Activated CD4-positive, alpha-beta T cell treated with anti-CD3 and anti-CD28 coated beads for 24 hours (primary cell): Measurements from ENCODE around the gene TRAK2.
"Not testable (repeated sequence)": the region's sequence is repeated elsewhere in the genome, so short reads cannot be mapped to it uniquely, and the experiment has no call there.

Experiments
- DNase-seq, 2 donors: peaks; one replicate each; pipeline ENCODE4 v3.0.0-alpha.2; 2020; ENCODE audit warnings: low read depth in 2 of 2

The TRAK2 gene

DNA sequence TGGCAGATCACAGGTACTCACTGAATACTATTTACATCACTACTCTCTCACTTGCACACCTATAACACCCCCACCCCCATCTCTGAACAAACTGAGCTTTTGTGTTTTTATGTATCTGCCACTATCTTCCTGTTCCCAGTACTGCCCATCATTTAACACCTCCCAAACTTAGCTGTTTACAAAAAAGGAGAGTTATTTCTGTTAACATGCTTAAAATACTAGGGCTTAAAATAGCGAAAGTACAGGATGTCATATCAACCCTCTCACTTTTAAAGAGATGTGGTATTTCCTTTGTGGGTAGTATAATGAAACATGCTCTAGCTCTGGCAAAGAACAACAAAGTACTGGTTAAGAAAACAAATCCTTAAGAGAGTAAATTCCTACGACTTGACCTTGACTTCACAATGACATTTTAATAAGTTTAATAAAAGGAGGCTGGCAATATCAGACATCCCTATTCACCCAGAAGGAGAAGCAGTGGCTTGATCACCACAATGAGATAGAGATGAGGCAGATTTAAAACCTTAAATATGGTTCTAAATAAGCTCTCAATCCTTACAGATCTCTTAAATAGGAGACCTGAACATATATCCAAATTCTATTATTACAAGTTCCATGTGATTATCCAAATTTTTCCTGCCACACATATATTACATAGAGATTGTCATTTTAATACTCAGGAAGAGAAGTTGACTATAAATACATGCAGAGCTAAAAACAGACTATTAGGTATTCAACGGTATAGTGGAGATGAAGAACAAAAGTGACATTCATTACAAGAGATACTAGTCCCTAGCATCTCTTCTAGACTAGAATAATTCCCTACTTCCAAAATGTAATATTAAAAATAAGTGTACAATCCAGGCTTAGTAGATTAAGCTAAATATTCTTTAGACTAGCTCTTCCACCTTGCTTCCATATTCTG, 36.9 kb downstream of the TRAK2 start:
- no peak for DNase-seq

DNA sequence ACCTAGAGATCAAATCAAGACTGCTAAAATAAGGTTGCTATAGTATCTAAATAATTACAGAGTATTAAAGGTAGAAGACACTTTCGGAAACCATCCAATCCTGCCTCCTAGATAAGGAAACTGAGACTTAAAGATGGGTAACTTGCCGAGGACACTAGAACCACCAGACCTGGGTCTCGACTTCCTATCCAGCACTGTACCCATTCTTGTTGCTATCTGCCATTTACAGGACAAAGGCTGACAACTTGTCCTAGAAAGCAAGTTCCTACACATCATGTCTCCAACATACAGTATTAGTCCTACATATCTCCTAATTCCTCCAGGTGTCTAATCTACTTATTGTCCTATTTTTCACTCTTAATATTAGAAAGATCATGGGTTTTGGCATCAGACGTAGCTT, 37.7 kb downstream of the TRAK2 start:
- DNase-seq = no peak

DNA sequence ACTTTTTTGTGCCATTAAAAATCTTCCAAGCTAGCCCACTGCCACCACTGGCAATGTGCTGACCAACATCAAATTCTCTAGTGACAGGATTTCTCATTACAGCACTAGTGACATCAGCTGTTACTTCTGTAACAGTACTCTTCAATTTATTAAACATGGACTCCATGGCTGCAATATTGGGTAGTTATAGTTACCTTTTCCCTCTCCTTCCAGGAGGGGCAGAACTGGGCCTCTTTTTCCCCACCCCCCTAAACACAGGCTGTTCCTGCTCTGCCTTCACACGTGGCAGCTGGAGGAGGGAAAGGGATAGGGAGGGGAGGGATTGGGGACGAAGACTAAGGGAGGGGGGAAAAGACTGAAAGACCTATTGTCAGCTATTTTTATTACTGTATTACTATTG, 38.1 kb downstream of the TRAK2 start:
- no peak for DNase-seq

DNA sequence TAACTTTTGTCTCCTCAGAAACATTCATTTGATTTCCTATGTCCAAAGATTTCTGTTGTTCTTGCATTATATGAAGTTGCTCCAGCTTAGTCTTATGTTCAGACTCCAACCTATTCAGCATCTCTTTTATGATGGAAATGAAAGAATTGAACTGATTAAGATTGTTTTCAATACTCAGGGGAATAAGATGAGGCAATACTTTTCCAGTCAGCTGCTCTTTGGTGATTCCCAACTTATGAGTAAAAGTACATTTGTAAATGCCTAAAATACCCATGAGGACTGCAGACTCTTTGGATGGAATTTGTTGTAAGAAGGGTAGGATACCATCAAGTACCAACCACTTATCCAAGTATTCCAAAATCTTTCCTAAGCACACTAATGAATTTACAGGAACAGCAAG, 39.8 kb downstream of the TRAK2 start:
- no peak for DNase-seq

DNA sequence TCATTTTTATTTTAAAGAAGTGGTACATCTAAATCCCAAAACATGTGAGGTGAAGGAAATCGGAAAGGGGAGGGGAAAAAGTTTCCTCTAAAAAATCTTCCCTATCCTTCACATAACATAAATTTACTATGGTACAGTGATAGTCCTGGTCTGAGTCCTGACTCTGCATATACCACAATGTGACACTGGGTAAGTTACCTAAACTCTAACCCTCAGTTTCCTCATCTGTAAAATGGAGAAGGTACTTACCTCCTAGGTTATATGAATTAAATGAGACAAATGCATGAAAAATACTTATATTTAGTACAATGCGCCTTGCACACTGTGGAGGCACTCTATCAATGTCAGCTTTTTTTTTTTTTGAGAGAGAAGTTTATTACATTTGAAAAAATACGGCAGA, 42.3 kb downstream of the TRAK2 start:
- DNase-seq = no peak

DNA sequence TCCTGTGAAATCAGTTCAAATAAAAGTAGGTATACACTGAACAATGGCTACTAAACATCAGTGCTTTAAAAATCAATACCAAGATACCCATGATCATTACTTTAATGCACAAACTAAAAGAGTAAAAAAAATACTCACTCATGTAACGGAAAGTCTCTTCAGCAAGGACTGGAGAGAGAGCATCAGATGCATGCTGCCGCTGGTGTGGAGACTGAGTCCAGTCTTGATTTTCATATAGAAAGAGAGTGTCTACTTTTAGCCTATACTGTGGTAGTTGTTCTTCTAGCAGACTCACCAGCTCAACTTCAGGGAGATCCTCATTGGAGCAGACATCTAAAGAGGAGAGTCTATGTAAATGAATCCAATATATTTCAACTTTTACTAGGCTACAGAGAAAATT, 44.0 kb downstream of the TRAK2 start:
- DNase-seq = no peak

DNA sequence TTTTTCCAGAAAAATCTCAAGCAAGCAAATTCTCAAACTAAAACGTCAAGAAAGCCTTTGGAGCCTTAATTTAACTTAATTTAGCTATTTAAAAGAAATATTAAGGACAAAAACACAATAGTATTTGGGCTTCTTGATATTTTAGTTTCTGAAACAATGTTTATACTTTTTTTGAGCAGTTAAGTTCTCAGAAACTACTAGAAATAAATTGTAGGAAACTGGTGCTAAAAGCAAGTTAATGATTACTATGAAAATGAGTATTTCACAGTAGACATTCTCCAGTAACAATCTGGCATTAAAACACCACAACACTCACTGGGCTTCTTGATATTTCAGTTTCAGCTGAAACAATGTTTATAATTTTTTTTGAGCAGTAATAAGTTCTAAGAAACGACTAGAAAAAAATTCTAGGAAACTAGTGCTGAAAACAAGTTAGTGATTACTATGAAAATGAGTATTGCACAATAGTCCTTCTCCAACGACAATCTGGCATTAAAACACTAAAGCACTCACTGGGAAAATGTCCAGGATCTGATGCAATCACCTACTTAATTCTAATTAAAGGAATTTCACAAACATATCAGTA, 45.1 kb downstream of the TRAK2 start:
- no peak for DNase-seq

DNA sequence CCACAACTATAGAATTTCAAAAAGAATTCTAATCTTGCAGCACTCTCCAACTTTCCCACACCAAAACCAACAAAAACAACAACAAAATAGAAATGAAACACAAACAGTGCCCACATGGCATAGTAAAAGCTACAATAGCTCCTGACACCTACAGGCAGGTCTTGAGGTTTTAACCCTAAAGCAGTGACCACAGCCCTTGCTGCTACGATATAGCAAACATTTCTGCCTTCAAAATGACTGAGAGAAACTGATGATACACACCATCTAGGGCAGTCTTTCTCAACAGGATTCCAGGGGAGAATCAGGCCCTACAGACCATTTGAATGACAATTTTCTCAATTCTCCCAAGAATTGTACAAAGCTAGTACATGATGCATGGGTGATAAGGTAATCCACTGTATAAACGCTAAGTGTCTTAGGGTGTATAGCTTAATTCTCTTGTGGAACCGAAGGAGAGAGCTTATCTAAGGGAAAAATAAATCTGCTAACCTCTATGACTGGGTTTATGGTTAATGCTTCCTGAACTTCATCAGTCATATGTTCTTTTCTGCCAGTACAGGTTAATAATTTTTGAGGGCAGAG, 46.5 kb downstream of the TRAK2 start:
- DNase-seq = no peak

DNA sequence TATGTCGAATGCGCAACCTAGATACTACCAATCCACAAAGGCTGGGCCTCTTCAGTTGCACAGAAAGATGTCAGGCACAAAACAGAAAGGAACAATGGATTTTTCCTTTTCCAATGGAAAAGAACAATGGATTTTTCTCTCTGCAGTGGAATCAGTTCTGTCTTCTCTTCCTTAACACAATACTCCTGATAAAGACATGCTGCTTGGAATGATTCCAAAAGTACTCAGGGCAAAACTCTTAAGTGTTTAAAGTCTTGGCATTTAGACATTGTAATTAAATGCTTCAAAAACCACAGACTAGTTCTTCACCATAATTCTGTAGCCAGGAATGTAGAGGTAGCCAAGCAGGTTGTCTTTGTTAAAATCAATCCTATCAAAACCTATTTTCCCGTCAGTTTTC, 47.4 kb downstream of the TRAK2 start:
- no peak for DNase-seq

DNA sequence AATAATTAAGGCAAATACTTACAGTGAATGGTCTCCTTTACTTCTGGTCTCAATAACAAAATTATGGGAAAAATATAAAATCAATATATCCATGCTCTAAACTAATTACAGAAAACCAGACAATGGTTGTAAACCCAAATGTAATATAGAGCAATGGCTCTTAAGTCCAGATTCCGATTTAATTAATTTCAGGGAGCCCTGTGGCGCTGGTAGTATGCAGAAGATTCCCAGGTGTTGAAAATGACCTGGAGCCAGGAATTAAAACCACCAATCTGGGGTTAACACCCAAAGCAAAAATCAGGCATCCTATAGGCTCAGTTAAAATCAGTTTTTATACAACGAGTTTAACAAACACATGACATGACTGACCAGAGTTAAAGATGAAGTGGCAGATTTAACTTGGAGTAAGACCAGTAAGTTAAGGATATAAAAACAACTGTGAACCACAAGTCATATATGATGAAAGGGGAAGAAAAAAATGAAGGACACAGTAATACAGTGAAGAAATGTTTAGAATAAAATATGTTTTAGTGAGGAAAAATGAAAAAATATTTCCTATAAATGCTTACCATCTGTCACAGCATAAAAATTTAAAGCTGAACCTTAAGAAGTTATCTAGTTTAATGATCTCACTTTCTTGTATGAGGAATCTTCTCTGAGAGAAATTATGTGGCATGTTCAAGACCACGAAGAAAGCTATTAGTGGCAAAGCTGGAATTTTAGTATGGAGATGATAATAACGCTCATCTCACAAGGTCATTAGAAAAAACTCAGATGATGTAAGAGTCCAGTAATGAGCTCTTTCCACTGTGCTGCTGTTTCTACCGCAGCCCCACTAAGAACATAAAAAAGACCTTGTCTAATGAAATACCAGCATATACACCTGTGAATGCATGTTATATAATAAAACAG, 48.4 kb downstream of the TRAK2 start:
- no peak for DNase-seq

DNA sequence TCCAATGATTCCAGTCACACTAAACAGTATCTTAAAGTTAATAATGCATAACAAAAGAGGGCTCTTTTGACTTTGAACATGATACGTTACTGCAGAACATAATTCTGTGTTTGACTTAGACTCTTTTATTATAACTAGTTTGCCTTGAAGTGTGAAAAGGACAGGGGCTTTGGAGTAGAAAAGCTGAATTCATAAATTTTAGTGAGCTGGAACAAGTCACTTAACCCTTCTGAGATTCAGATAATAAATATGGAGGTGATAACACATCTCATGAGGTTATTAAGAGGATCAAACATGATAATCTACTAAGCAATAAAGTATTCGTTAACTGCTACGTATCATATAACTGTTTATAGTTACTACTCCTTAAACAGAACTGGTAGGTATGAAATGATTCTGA, 49.4 kb downstream of the TRAK2 start:
- no peak for DNase-seq

DNA sequence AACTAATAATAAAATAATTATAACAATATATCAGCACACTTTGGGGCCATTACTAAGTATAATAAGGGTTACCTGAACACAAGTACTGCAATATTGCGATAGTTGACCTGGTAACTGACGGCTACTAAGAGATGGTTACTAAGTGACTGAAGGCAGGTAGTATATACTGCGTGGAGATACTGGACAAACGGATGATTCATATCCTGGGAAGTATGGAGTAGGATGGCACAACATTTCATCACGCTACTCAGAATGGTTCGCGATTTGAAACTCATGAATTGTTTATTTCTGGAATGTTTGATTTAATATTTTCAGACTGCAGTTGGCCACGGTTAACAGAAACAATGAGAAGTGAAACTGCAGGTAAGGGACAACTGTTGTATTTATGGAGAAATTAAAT, 54.7 kb downstream of the TRAK2 start:
- DNase-seq = no peak

DNA sequence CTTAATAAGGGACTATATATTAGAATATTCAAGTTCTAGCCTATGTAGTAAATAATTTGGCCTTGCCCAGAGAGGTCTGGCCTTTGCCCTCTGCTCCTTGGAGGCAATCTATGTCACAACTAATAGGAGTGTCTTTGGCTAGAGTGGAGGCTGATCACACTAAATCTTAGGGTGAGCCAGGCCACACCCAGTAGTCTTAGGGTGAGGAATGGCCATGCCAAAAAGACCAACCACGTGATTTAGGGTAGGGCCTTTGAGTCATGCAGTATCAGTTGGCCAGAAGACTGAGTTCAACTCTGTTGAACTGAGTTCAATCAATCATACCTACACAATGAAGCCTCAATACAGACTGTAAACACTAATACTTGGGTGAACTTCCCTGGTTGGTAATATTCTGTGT, 68.1 kb downstream of the TRAK2 start:
- no peak for DNase-seq

DNA sequence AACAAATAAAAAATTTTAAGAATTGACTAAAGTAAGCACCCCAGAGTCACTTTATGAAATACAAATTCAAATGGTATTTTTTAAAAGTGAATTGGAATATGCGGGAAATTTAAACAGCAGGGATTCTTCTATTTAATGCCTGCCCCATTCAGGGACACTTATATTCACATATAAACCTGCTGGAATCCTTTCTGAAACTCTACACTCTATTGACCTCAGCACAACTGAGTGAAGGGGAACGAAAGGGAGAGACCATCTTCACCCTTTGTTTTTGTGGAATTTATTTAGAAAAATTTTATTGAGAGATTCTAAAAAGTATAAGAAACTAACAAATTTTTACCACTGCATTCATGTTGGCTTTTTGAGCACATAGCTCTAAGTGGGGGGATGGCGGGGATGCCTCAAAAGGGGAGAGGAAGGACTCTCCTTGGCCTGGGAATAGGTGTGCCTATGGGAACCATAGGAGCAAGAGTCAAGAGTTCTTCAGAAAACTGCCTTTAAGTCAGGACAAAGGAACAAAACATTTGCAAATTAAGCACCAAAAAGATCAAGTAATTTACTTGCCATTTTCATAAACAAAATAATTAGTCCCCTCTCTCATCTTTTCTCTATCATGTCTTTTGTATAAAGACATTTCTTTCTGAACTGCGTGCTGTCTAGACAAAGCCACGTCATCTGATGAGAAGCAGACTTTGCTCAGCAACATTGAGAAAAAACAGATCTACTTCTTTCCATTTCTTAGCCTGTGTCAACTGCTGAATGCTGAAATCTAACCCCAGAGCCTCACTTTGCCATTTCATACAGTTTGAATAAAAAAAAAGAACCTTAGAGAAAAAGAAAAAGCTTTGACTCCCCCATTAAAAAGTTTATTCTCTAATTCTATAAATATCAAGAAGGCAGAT, 72.5 kb downstream of the TRAK2 start:
- DNase-seq = no peak

DNA sequence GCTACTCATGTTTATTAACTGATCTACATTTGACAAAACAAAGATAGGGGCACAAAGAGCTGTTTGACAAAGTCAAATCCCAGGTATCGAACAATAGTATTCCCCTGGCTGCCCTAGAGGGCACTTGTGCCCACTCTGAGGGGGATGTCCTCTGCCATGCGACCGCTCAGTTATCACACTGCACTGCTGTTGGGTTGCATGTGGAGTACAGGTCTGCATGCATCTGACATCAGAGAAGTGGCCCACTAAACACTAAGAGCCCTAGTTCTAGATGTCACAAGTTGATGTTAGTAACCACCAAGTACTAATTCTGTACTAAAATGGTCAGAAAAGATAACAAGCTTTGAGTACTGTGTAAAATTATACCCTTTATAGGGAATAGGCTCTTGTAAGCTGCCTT, 74.0 kb downstream of the TRAK2 start:
- DNase-seq = no peak

DNA sequence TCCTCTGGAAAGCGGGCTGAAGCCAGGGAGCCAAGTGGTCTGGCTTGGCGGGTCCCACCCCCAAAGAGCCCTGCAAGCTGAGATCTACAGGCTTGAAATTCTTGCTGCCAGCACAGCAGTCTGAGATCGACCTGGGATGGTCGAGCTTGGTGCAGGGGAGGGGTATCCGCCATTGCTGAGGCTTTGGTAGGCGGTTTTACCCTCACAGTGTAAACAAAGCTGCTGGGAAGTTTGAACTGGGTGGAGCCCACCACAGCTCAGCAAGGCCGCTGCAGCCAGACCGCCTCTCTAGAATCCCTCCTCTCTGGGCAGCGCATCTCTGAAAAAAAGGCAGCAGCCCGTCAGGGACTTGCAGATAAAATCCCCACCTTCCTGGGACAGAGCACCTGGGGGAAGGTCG, 81.5 kb downstream of the TRAK2 start:
- DNase-seq = no peak

DNA sequence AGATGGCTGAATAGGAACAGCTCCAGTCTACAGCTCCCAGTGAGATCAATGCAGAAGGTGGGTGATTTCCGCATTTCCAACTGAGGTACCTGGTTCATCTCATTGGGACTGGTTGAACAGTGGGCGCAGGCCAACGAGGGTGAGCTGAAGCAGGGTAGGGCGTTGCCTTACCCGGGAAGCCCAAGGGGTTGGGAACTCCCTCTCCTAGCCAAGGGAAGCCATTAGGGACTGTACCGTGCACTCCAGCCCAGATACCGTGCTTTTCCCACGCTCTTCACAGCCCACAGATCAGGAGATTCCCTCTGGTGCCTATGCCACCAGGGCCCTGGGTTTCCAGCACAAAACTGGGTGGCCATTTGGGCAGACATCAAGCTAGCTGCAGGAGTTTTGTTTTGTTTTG, 81.9 kb downstream of the TRAK2 start:
- DNase-seq = not testable (repeated sequence)

DNA sequence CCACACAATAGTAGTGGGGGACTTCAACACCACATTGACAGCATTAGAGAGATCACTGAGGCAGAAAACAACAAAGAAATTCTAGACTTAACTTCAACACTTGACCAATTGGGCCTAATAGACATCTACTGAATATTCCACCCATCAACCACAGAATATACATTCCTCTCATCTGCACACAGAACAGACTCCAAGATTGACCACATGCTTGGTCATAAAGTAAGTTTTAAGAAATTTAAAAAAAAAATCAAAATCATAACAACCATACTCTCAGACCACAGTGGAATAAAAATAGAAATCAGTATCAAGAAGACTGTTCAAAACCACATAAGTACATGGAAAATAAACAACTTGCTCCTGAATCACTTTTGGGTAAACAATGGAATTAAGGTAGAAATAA, 85.1 kb downstream of the TRAK2 start:
- no peak for DNase-seq

DNA sequence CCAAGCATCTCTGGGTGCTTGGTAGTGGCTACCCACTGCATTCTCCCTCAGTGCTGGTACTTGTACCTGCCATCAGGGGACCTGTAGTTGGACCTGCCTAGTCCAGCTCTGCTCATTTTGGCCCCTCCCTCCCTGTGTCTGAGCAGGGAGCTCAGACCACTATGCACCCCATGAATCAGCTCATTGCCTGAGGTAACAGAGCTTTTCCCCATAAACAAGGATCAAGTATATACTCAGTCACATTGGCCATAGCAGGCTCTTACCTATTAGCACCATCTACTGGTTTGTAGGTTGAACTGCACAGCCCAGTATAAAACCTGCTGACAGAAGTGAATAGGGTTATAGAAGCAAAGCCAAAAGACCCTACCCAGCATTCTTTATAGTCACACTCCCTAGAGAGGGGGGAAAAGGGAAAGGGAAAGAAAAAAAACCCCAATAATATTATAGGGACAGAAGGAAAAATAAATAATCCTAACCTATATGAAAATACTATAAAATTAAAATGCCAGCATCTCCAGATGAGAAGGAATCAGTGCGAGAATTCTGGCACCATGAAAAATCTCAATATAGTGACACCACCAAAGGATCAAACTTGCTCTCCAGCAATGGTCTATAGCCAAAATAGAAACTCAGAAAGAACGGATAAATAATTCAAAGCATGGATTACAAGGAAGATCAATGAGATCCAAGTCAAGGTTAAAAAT, 87.2 kb downstream of the TRAK2 start:
- peak in 1 of 2 donors; percentile 5 for DNase-seq

DNA sequence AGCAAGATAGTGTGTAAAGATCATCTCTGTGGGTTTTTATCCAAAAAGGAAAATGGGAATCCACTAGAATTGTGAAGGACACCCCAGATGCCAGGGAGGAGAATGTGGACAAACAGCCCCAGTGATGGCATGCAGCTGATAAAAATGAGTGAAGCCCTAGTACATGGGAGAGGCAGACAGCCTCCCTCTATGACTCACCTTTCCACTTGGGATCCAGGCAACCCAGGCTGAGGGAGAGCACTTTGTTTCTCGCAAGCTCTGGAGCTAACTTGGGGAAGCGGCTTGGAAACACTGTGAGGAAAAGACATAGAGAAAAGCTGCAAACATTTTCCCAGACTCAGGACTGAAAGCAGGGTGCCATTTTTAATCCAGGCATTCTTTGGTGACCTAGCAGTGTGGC, 88.9 kb downstream of the TRAK2 start:
- DNase-seq = no peak
